Endothelial cell of umbilical vein (primary cell): ENCODE data around the gene IFIT1B. TPM values are rescaled to one million over a fixed set of nuclear protein-coding genes. Genes with fewer than 3 reads are reported as not detected.
"Not testable (repeated sequence)": the region's sequence is repeated elsewhere in the genome, so short reads cannot be mapped to it uniquely, and the experiment has no call there.

Source experiments
- BruUV-seq: library from RNA; stranded (reverse); fragments of 400-500 nt; replicated peaks from 2 replicates; lab custom pipeline; 2021; lab: Mats Ljungman, UMichigan
- CTCF ChIA-PET: fragments of 300-600, 350-600 bp; sonication (Branson Sonifier 250); formaldehyde crosslinking; loops from one replicate; lab custom pipeline; 2021; ENCODE audit warnings: antibody characterized with exemption, inconsistent platforms; lab: Charles Lee
- POLR2A ChIA-PET: fragments of 300-600, 350-600 bp; sonication (Branson Sonifier 250); formaldehyde crosslinking; loops from one replicate; lab custom pipeline; 2021; ENCODE audit warnings: antibody characterized with exemption, inconsistent platforms; lab: Charles Lee
- DNase-seq: peaks from one replicate; pipeline ENCODE4 v3.0.0-alpha.2; 2011; ENCODE audit warnings: low read depth, low spot score
- FAIRE-seq: peaks from 2 replicates; lab custom pipeline; 2011; peaks lifted over from hg19 to GRCh38; lab: Jason Lieb, UNC
- H2AFZ ChIP-seq: 2 replicates; pipeline ENCODE4 v1.6.0; 2012; ENCODE audit warnings: low read depth, low read length, control low read depth, inconsistent platforms
- H3K27ac ChIP-seq: 2 replicates; pipeline ENCODE4 v1.5.1; 2011; ENCODE audit warnings: low read depth, mild to moderate bottlenecking, control low read depth, low read length, moderate library complexity; ENCODE audit not compliant: insufficient read depth
- H3K27me3 ChIP-seq, 2 experiments: 2 replicates each; pipeline versions ENCODE4 v1.6.0 to v1.6.1; 2011; ENCODE audit warnings: low read length in 2 of 2, mixed read lengths in 1 of 2; ENCODE audit not compliant: control insufficient read depth in 2 of 2, insufficient read depth in 2 of 2
- H3K36me3 ChIP-seq, 2 experiments: 2 replicates in 1 of 2; 3 replicates in 1 of 2; pipeline ENCODE4 v1.5.1; 2011; ENCODE audit warnings: low read length in 2 of 2, mild to moderate bottlenecking in 1 of 2, moderate library complexity in 1 of 2; ENCODE audit not compliant: control insufficient read depth in 2 of 2, insufficient read depth in 2 of 2; ENCODE audit errors: extremely low read depth in 1 of 2
- H3K4me1 ChIP-seq: 3 replicates; pipeline ENCODE4 v1.5.1; 2011; ENCODE audit warnings: mild to moderate bottlenecking, low read length; ENCODE audit not compliant: control insufficient read depth, insufficient read depth; ENCODE audit errors: extremely low read depth
- H3K4me2 ChIP-seq: 2 replicates; pipeline ENCODE4 v1.6.1; 2011; ENCODE audit warnings: low read length, control low read depth, mixed read lengths; ENCODE audit not compliant: insufficient read depth
- H3K4me3 ChIP-seq, 3 experiments: fragments of 200-600 bp in 1 of 3; sonication (generic), shearing (Covaris generic) in 1 of 3; replicated peaks in 1 of 3; 2 replicates each; pipeline ENCODE4 v1.5.1; 2011 to 2016; ENCODE audit warnings: control low read depth in 3 of 3, low read length in 3 of 3, mild to moderate bottlenecking in 2 of 3, inconsistent platforms in 1 of 3, low read depth in 1 of 3, moderate library complexity in 1 of 3; ENCODE audit not compliant: insufficient read depth in 1 of 3
- H3K79me2 ChIP-seq: 2 replicates; pipeline ENCODE4 v1.6.0; 2012; ENCODE audit warnings: low read length, inconsistent platforms; ENCODE audit not compliant: control insufficient read depth, insufficient read depth
- H3K9ac ChIP-seq: replicated peaks from 2 replicates; pipeline ENCODE3; 2011; ENCODE audit warnings: low read length, control low read depth; ENCODE audit not compliant: insufficient read depth; ENCODE audit errors: extremely low read depth
- H3K9me1 ChIP-seq: replicated peaks from 3 replicates; pipeline ENCODE4 v1.6.0; 2011; ENCODE audit warnings: mild to moderate bottlenecking, low read length; ENCODE audit not compliant: control insufficient read depth, insufficient read depth; ENCODE audit errors: extremely low read depth
- H3K9me3 ChIP-seq: replicated peaks from 2 replicates; pipeline ENCODE4 v1.5.1; 2012; ENCODE audit warnings: low read length, inconsistent platforms; ENCODE audit not compliant: control insufficient read depth, insufficient read depth
- H4K20me1 ChIP-seq: replicated peaks from 2 replicates; pipeline ENCODE3; 2011; ENCODE audit warnings: mild to moderate bottlenecking, low read length; ENCODE audit not compliant: control insufficient read depth, insufficient read depth; ENCODE audit errors: extremely low read depth
- CTCF ChIP-seq, 2 donors: IDR thresholded peaks; 1 replicate in 1 of 2; 2 replicates in 1 of 2; pipeline ENCODE4 v1.5.1; 2011; ENCODE audit warnings: low read length in 2 of 2, mild to moderate bottlenecking in 2 of 2, moderate library complexity in 2 of 2, control low read depth in 1 of 2, inconsistent platforms in 1 of 2, low read depth in 1 of 2; ENCODE audit not compliant: insufficient read depth in 1 of 2; ENCODE audit errors: extremely low read depth in 1 of 2
- EZH2 ChIP-seq: IDR thresholded peaks from 2 replicates; pipeline ENCODE4 v1.6.1; 2012; ENCODE audit warnings: borderline replicate concordance, low read depth, mild to moderate bottlenecking, moderate library complexity, low read length, inconsistent platforms; ENCODE audit not compliant: severe bottlenecking
- FOS ChIP-seq: IDR thresholded peaks from 2 replicates; pipeline ENCODE4 v1.6.1; 2011; ENCODE audit warnings: mild to moderate bottlenecking, low read length, moderate library complexity, borderline replicate concordance; ENCODE audit not compliant: insufficient read depth
- GATA2 ChIP-seq: IDR thresholded peaks from 2 replicates; pipeline ENCODE4 v1.7.0; 2011; ENCODE audit warnings: low read depth, mild to moderate bottlenecking, moderate library complexity, mixed read lengths, low read length; ENCODE audit not compliant: insufficient read length, insufficient read depth
- MAX ChIP-seq: IDR thresholded peaks from 2 replicates; pipeline ENCODE4 v1.6.1; 2011; ENCODE audit not compliant: insufficient read depth, insufficient read length
- MYC ChIP-seq: IDR thresholded peaks from one replicate; pipeline ENCODE4 v1.6.1; 2011; ENCODE audit warnings: mild to moderate bottlenecking, low read depth, low read length
- POLR2AphosphoS5 ChIP-seq: IDR thresholded peaks from 2 replicates; pipeline ENCODE4 v1.6.1; 2012; ENCODE audit warnings: low read depth, mild to moderate bottlenecking, control low read depth, low read length, moderate library complexity; ENCODE audit not compliant: insufficient read depth
- dilution Hi-C: fragments of 300-500 bp; cut with MboI; formaldehyde crosslinking; loops from one replicate; pipeline ENCODE4 v1.15.0; 2019; ENCODE audit warnings: low sequenced_read_pairs; ENCODE audit not compliant: extremely low pct_ligation_motif_present
- intact Hi-C: fragments of 100-400 bp; cut with micrococcal nuclease; formaldehyde crosslinking; loops from one replicate; pipeline ENCODE4 v1.10.0; 2022
- polyA plus RNA-seq, 4 experiments: library from polyadenylated mRNA; depleted of rRNA in 3 of 4; stranded (reverse) in 3 of 4; unstranded in 1 of 4; fragments of >200 nt; gene quantifications; 2 replicates each; pipeline versions ENCODE4 v1.2.1 to v1.2.3, GENCODE V29; 2011 to 2012; ENCODE audit warnings: missing spikeins in 1 of 4
- total RNA-seq: library from RNA; stranded (reverse); gene quantifications from 2 replicates; pipeline ENCODE4 v1.2.3, GENCODE V29; 2021

Gene IFIT1B
- total and polyA plus RNA-seq, 2 donors (not counting 3 experiments of a cell fraction or from before 2014, with no cell fraction given), result not detected

GRCh38 chr10:89331487-89332122 lies 46.3 kb upstream of the IFIT1B start:
- DNase-seq, H3K9me1 ChIP-seq, H3K9ac ChIP-seq, POLR2A ChIA-PET, BruUV-seq, H2AFZ ChIP-seq, FAIRE-seq, H3K4me2 ChIP-seq, H3K4me3 ChIP-seq, H3K36me3 ChIP-seq, H3K9me3 ChIP-seq, H3K79me2 ChIP-seq, H4K20me1 ChIP-seq, H3K27me3 ChIP-seq, dilution Hi-C loops, H3K27ac ChIP-seq, intact Hi-C loops: not testable (repeated sequence)
- H3K4me1 ChIP-seq, result peaks cover 21% of the 10 kb centered on the region
- CTCF ChIA-PET, result interaction anchor here (1.4 kb wide), 1 partner anchor 38 kb away, joined by 7 read pairs; no protein-coding TSS in a partner anchor

- Histone ChIP-seq H3K9me1 (no peaks in the 10 kb centered on the region), H3K27ac (no peak overlapping the region), H3K4me1 (peaks cover 15% of the 10 kb centered on the region), H3K9ac (no peak overlapping the region), H3K9me3 (no peaks in the 10 kb centered on the region), H3K79me2 (no peaks in the 10 kb centered on the region), H4K20me1 (no peaks in the 10 kb centered on the region), H3K27me3 (no peaks in the 10 kb centered on the region), H3K4me2 (peak overlapping the region; percentile 44), H3K4me3 (no peak overlapping the region), H3K36me3 (no peaks in the 10 kb centered on the region), H2AFZ (peak overlapping the region; percentile 57)
- TF ChIP-seq GATA2 (no peak), MYC (no peak), MAX (no peak), FOS (no peak), POLR2AphosphoS5 (no peak), EZH2 (no peak), CTCF (IDR thresholded peaks at IDR 0.05; ENCODE audit: extremely low read depth in 1 of 2, insufficient read depth in 1 of 2, low read depth in 1 of 2, low read length in 2 of 2) (no peak)
- CTCF ChIA-PET, result interaction anchor here (1.4 kb wide), 1 partner anchor 37 kb away, joined by 7 read pairs; no protein-coding TSS in a partner anchor
- dilution Hi-C loops, result no loop called here
- no TSS peak for BruUV-seq
- DNase-seq (peak; percentile 60), FAIRE-seq (no peak)
- intact Hi-C loops, result no loop called here
- POLR2A ChIA-PET, result no interaction called here
Observed at GRCh38 chr10:89332123-89332633, 45.7 kb upstream of the IFIT1B start.
